ENCODE data around the gene CMTM3.

DNA sequence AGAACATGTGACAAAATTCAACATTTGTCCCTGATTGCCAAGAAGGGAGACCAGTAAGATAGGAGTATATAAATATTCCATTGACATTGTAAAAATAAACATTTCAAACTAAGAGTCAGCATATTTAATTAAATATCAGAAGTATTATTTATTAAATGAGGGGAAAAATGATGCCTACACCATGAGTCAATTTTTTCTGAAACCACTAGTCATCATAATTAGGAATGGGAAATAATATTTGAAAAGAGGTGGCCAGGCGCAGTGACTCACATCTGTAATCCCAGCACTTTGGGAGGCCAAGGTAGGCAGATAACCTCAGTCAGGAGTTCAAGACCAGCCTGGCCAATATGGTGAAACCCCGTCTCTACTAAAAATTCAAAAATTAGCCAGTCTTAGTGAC is 36.1 kb upstream of the CMTM3 start:
- TF ChIP-seq, protein P1, sequence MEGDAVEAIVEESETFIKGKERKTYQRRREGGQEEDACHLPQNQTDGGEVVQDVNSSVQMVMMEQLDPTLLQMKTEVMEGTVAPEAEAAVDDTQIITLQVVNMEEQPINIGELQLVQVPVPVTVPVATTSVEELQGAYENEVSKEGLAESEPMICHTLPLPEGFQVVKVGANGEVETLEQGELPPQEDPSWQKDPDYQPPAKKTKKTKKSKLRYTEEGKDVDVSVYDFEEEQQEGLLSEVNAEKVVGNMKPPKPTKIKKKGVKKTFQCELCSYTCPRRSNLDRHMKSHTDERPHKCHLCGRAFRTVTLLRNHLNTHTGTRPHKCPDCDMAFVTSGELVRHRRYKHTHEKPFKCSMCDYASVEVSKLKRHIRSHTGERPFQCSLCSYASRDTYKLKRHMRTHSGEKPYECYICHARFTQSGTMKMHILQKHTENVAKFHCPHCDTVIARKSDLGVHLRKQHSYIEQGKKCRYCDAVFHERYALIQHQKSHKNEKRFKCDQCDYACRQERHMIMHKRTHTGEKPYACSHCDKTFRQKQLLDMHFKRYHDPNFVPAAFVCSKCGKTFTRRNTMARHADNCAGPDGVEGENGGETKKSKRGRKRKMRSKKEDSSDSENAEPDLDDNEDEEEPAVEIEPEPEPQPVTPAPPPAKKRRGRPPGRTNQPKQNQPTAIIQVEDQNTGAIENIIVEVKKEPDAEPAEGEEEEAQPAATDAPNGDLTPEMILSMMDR (IDR thresholded peaks at IDR 0.05): no peak
- TF ChIP-seq POLR2A (IDR thresholded peaks at IDR 0.05) (no peak), POLR2AphosphoS5 (IDR thresholded peaks at IDR 0.05) (no peak)
